Gastrocnemius medialis (tissue), 4 donors: Measurements from ENCODE around the gene CCDC184.
"Not testable (repeated sequence)": the region's sequence is repeated elsewhere in the genome, so short reads cannot be mapped to it uniquely, and the experiment has no call there.

Experiments
- POLR2A ChIP-seq, 2 donors: fragments of 450-650 bp; IDR thresholded peaks; one replicate each; pipeline ENCODE4 v1.6.1; 2017; ENCODE audit warnings: antibody characterized with exemption in 2 of 2, mild to moderate bottlenecking in 2 of 2, moderate library complexity in 2 of 2
- TF ChIP-seq, protein P1 (sequence below), 5 experiments: fragments of 450-650 bp in 3 of 5; fragments of 200-600 bp in 2 of 5; sonication (generic) in 2 of 5; IDR thresholded peaks in 4 of 5; conservative IDR thresholded peaks in 1 of 5; 1 replicate in 4 of 5; 2 replicates in 1 of 5; pipeline ENCODE4 v1.5.1; 2016 to 2019; ENCODE audit warnings: antibody characterized with exemption in 5 of 5, mild to moderate bottlenecking in 3 of 5, moderate library complexity in 3 of 5

DNA sequence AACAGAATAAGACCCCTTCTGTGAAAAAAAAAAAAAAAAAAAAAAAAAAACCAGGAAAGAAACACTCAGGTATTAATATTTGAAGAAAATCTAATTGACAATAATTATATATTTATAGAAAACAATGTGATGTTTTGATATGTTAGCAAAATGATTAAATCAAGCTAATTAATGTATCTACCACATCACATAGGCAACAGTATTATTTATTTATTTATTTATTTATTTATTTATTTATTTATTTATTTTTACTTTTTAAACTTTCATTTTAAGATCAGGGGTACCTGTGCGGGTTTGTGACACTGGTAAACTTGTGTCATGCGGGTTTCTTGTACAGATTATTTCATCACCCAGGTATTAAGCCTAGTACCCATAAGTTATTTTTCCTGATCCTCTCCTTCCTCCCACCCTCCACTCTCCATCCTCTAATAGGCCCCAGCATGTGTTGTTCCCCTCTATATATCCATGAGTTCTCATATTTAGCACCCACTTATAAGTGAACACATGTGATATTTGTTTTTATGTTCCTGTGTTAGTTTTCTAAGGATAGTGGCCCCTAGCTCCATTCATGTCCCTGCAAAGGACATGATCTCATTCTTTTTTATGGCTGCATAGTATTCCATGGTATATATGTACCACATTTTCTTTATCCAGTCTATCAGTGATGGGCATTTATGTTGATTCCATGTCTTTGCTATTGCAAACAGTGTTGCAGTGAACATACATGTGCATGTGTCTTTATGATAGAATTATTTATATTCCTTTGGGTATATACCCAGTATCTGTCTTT, 47.9 kb downstream of the CCDC184 start:
- TF ChIP-seq, protein P1, sequence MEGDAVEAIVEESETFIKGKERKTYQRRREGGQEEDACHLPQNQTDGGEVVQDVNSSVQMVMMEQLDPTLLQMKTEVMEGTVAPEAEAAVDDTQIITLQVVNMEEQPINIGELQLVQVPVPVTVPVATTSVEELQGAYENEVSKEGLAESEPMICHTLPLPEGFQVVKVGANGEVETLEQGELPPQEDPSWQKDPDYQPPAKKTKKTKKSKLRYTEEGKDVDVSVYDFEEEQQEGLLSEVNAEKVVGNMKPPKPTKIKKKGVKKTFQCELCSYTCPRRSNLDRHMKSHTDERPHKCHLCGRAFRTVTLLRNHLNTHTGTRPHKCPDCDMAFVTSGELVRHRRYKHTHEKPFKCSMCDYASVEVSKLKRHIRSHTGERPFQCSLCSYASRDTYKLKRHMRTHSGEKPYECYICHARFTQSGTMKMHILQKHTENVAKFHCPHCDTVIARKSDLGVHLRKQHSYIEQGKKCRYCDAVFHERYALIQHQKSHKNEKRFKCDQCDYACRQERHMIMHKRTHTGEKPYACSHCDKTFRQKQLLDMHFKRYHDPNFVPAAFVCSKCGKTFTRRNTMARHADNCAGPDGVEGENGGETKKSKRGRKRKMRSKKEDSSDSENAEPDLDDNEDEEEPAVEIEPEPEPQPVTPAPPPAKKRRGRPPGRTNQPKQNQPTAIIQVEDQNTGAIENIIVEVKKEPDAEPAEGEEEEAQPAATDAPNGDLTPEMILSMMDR (IDR thresholded peaks at IDR 0.05 in 4 of 5, conservative IDR thresholded peaks at IDR 0.05 in 1 of 5) = not testable (repeated sequence)
- TF ChIP-seq POLR2A (IDR thresholded peaks at IDR 0.05) = not testable (repeated sequence)
